Measurements from ENCODE around the gene C1QTNF4. TPM values are rescaled to one million over a fixed set of nuclear protein-coding genes. Genes with fewer than 3 reads are reported as not detected.
"Not testable (repeated sequence)": the region's sequence is repeated elsewhere in the genome, so short reads cannot be mapped to it uniquely, and the experiment has no call there.

Gene C1QTNF4
- 4.7 to 5.6 TPM (median 4.7 TPM) in 3 replicates for total RNA-seq

DNA sequence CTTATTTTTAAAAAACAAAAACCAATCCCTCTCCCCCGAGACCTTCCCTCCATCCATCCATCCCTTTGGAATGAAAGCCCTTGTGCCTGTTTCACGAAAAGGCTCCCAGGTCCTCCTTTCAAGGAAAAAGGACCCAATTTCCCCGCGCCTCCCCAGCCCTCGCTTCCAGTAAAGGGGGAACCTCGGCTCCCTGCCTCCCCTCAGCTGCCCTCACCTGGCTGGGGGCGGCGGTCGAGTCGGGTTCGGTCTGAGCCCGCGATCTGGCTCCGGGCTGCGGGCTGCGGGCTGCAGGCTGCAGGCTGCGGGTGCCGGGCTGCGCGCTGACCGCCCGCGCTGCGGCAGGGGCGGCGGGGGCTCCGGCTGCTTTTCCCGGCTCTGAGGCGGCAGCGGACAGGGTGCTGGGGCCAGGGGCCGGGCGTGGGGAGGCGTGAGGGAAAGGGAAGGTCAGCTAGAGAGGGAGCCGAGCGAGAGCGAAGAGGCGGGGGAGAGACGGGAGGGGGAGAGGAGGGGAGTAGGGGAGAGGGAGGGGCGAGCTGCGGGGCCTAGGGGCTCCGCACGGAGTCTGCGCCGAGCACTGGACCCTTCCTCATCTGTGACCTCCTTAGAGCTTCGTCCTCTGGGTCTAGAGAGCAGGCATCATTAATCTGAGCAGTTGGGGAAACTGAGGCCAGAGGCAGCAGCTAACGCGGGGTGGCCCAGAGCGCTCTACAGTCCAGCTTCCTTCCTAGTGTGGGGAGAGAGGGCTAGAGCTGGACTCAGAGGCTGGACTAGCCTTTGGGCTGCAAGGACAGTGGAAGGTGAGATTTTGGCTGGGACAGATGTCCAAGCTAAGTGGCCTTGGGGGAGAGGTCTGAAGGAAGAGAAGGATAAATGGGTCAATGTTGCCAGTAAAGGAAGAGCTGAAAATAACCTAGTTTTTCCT, at the start of gene C1QTNF4:
Gene C1QTNF4 (minus strand): TSS at position 478 of the 922 bp plus-strand sequence. CDS start 3,601 bp downstream, outside the sequence.
- H3K9me3 Mint-ChIP-seq, result no peaks in the 10 kb centered on the region
- H3K27me3 Mint-ChIP-seq (ENCODE audit: low read depth), result peaks cover 43% of the 10 kb centered on the region
- peaks cover 16% of the 10 kb centered on the region for H3K4me1 Mint-ChIP-seq
- peak within 1 kb of the TSS; percentile 70 for H3K4me3 Mint-ChIP-seq
- DNase-seq (ENCODE audit: low spot score in 2 of 2, unreplicated experiment in 2 of 2), result peak in 1 of 2 experiments; percentile 46
- H3K36me3 Mint-ChIP-seq, result no peaks in the 10 kb centered on the region
- H3K27ac Mint-ChIP-seq, result no peak within 1 kb of the TSS
- TF ChIP-seq, protein P1, sequence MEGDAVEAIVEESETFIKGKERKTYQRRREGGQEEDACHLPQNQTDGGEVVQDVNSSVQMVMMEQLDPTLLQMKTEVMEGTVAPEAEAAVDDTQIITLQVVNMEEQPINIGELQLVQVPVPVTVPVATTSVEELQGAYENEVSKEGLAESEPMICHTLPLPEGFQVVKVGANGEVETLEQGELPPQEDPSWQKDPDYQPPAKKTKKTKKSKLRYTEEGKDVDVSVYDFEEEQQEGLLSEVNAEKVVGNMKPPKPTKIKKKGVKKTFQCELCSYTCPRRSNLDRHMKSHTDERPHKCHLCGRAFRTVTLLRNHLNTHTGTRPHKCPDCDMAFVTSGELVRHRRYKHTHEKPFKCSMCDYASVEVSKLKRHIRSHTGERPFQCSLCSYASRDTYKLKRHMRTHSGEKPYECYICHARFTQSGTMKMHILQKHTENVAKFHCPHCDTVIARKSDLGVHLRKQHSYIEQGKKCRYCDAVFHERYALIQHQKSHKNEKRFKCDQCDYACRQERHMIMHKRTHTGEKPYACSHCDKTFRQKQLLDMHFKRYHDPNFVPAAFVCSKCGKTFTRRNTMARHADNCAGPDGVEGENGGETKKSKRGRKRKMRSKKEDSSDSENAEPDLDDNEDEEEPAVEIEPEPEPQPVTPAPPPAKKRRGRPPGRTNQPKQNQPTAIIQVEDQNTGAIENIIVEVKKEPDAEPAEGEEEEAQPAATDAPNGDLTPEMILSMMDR (IDR thresholded peaks at IDR 0.05; ENCODE audit: unreplicated experiment), result no peak

DNA sequence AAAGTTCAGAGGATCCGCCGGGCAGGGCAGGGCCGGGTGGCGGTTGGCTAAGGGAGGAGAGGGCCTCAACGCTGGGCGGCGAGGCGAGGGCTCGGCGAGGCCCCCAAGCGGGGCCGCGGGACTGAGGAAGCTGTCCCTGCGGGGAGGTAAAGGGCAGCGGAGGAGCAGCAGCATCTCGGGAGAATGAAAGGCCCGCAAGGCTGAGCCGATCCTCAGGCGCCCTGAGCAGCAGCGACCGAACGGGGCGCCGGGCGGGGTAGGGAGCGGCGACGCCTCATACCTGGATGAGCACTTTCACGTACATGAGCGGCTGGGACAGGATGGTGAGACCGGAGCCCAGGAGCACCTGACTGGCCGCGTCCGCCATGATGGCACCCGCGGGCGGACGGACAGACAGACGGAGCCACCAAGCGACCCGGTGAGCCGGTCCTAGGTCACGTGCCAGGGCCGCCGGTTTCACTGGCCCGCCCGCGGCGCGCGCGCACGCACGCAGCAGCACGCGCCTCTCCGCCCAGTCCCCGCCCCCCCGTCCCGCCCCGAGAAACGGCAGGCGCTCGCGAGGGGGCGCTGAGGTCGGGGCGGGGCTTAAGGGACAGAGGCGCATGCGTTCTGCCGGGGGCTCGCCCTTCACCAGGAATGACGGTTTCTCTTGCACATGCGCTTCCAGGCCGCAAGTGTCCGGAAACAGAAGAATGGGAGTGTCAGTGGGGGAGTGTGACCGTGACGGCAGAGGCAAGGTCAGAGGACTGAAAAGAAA, 48.1 kb upstream of the C1QTNF4 start, which contains the start of gene MTCH2:
Gene MTCH2 (minus strand): TSS at position 461 of the 757 bp plus-strand sequence. CDS start 94 bp downstream, at position 367.
- Mint-ChIP-seq H3K4me3 (peak within 1 kb of the TSS; percentile 94), H3K27me3 (ENCODE audit: low read depth) (no peaks in the 10 kb centered on the region), H3K4me1 (peaks cover 22% of the 10 kb centered on the region), H3K27ac (peak within 1 kb of the TSS; percentile 98), H3K36me3 (peaks cover 8% of the 10 kb centered on the region), H3K9me3 (no peaks in the 10 kb centered on the region)
- DNase-seq (ENCODE audit: low spot score in 2 of 2, unreplicated experiment in 2 of 2), result peak; percentile 91 to 95
- TF ChIP-seq, protein P1 (IDR thresholded peaks at IDR 0.05; ENCODE audit: unreplicated experiment), result no peak

DNA sequence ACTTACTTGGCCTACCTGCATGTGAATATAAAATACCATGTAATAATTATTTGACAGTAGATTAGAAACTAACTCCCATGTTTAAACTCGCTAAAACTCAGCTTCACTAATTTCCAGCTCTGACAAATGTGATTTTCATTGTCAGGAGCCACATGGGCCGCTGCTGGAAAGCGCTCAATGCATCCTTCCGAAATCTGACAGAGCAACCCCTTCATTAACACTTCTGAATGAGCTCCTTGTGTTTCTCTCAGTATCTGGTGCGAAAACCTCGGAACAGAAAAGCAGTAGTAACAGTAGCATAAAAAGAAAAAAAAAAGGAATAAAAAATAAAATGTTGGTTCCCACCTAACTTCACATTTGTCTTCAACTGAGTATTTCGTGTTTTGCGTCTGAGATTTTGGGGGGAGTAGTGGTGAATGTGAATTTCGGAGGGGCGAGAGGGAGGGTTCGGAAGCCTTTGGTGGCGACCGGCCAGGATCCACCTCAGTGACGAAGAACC, 47.4 kb upstream of the C1QTNF4 start:
- DNase-seq (ENCODE audit: low spot score in 2 of 2, unreplicated experiment in 2 of 2), result no peak
- Mint-ChIP-seq H3K27ac (peak overlapping the region; percentile 98), H3K36me3 (peaks cover 8% of the 10 kb centered on the region), H3K4me3 (peak overlapping the region; percentile 94), H3K9me3 (no peaks in the 10 kb centered on the region), H3K27me3 (ENCODE audit: low read depth) (no peaks in the 10 kb centered on the region), H3K4me1 (peaks cover 22% of the 10 kb centered on the region)
- TF ChIP-seq, protein P1 (IDR thresholded peaks at IDR 0.05; ENCODE audit: unreplicated experiment), result no peak

DNA sequence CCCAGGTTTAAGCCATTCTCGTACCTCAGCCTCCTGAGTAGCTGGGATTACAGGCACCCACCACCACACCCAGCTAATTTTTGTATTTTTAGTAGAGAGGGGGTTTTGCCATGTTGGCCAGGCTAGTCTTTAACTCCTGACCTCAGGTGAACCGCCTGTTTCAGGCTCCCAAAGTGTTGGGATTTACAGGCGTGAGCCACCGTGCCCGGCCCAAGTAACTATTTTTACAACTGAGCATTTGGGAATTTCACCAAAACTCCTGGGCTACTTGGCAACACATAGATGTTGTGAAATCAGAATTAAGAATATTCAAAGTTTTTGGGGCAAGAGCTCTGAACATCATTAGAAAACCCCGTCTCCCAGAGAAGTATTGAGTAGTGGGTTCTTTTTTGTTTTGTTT, 46.3 kb upstream of the C1QTNF4 start:
- not testable (repeated sequence) for H3K27me3 Mint-ChIP-seq (ENCODE audit: low read depth); DNase-seq (ENCODE audit: low spot score in 2 of 2, unreplicated experiment in 2 of 2); H3K27ac Mint-ChIP-seq; H3K36me3 Mint-ChIP-seq; H3K9me3 Mint-ChIP-seq; H3K4me3 Mint-ChIP-seq
- peaks cover 22% of the 10 kb centered on the region for H3K4me1 Mint-ChIP-seq

DNA sequence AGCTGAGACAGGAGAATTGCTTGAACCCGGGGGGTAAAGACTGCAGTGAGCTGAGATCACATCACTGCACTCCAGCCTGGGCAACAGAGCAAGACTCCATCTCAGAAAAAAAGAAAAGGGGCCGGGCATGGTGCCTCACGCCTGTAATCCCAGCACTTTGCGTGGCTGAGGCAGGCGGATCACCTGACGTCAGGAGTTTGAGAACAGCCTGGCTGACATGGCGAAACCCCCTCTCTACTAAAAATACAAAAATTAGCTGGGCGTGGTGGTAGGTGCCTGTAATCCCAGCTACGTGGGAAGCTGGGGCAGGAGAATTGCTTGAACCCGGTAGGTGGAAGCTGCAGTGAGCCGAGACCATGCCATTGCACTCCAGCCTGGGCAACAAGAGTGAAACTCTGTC, 42.1 kb upstream of the C1QTNF4 start:
- Mint-ChIP-seq H3K36me3 (peaks cover 32% of the 10 kb centered on the region), H3K4me1 (peaks cover 11% of the 10 kb centered on the region)
- not testable (repeated sequence) for H3K27me3 Mint-ChIP-seq (ENCODE audit: low read depth); H3K27ac Mint-ChIP-seq; H3K9me3 Mint-ChIP-seq; H3K4me3 Mint-ChIP-seq; DNase-seq (ENCODE audit: low spot score in 2 of 2, unreplicated experiment in 2 of 2)

DNA sequence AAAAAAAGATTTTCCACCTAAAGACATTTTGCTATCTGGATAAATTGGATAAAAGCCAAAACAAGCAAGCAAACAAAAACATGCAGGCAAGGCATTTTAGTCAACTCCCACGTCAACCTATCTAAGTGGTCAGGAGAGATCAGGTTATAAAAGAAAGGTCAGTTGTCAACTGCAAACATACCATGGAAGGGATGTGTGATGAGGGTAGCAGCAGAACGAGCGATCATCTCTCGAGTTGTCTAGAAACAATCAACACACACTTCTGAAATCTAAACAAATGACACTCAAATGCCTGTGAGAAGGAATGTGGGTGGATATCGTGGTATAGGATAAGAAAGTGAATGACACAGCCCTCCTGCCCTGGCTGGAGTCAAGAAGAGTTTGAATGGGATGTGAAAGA, 37.3 kb upstream of the C1QTNF4 start:
- Mint-ChIP-seq H3K36me3 (peaks cover 48% of the 10 kb centered on the region), H3K27me3 (ENCODE audit: low read depth) (no peaks in the 10 kb centered on the region), H3K4me3 (no peak overlapping the region), H3K27ac (no peak overlapping the region), H3K4me1 (no peaks in the 10 kb centered on the region), H3K9me3 (no peaks in the 10 kb centered on the region)
- DNase-seq (ENCODE audit: low spot score in 2 of 2, unreplicated experiment in 2 of 2), result no peak
- TF ChIP-seq, protein P1 (IDR thresholded peaks at IDR 0.05; ENCODE audit: unreplicated experiment), result no peak

Measured in mesothelial cell of epicardium (in vitro differentiated cells).